Inflammatory macrophage (primary cell): Measurements from ENCODE around the gene SLX1B.
"Not testable (repeated sequence)": the region's sequence is repeated elsewhere in the genome, so short reads cannot be mapped to it uniquely, and the experiment has no call there.

Experiments used
- DNase-seq, 2 donors: peaks; one replicate each; pipeline ENCODE4 v3.0.0-alpha.2; 2020 to 2022
- total RNA-seq, 18 experiments: gene quantifications; one replicate each; lab custom pipeline; 2026; ENCODE audit warnings: mixed read lengths in 6 of 18, inconsistent platforms in 2 of 18; lab: John Stamatoyannopoulos, UW

Gene SLX1B
- total RNA-seq, result 0 reads per million in 18 experiments

DNA sequence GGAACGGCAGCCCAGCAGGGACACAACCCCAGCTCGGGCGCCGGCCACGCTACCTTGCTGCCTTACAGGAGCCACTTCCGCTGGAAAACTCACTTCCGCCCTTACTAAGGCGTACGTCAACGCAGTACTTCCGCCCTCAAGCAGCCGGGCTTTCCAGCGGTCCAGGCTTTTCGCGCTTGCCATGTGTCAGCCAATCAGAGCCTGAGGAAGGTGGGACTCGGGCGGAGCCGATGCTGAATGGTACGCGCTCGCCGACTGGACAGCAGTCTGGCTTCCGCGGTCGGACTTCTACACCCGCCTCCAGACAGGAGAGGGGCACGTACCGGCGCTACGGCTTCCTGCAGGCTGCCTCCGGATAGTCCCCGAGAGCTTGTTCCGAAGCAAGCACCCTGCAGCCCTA lies at the start of gene SLX1B, which contains the start of gene BOLA2:
Gene SLX1B (plus strand): TSS at position 265 of the 400 bp plus-strand sequence.
Gene BOLA2 (minus strand): TSS at position 83 of the 400 bp plus-strand sequence. CDS start 98 bp downstream, outside the sequence.
- not testable (repeated sequence) for DNase-seq

DNA sequence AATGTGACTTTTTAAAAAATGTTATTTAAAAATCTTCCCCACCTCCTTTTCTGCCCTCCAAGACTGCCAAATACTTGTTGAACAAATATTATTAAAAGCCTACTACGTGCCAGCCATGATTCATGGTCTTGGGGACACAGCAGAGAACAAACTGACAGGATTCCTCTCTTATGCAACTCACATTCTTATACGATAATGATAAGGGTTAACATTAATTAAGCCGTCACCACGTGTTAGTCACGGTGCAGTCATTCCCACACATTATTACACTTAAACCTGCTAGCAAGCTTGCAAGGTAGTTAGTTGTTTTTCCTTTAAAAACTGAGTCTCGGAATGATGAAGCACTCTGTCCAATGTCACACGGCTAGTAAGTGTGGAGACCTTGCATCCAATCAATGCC lies 49.1 kb upstream of the SLX1B start:
- not testable (repeated sequence) for DNase-seq

DNA sequence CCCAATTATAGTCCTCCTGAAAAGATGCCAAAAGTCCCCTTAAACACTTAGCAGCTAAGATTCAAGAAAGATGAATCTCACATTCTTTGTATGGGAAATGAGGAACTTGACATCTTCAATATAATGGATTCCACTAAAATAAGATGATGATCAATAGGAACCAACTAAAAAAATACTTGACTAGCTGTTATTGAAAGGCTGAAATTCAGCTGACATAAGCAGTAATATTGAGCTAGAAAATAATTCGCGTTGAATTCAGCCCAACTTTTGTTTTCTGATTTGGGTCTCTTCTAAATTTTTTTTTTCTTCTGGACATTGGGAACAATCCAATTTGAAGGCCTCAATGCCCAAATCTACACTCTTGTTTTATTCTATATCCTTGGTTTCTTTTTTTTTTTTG lies 30.7 kb upstream of the SLX1B start:
- not testable (repeated sequence) for DNase-seq

DNA sequence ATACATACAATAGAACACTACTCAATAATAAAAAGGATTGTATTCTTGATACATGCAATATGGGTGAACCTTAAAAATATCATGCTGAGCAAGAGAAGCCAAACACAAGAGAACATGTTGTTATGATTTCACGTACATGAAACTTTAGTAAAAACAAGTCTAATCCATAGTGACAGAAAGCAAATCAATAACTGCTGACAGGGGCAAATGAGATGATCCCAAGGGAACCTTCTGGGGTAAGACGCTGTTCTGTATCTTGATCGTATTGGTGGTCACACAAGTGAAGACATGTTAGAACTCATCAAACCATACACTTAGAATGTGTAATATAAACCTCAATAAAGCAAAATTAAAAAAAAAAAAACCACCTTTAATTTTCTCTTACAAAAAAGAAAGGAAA lies 28.9 kb upstream of the SLX1B start:
- DNase-seq, result not testable (repeated sequence)

DNA sequence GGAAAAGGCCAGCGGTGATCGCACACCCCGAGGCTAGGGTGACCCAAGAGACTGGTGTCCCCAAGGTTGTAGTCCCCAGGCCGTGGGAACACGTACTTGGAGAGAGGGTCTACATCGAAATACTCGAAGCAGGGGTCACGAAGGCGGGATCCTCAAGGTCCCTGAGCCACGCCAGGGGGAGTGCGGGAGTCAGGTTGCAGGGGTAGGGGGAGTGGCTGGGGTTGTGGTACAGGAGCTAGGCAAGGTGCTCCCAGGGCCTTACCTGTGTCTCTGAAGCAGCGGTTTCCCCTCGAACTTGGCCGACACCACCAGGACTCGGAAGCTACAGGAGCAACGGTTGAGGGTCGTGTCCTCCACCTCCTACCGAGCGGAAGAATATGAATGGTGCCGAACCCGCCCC lies 579 bp upstream of the SLX1B start:
- not testable (repeated sequence) for DNase-seq

DNA sequence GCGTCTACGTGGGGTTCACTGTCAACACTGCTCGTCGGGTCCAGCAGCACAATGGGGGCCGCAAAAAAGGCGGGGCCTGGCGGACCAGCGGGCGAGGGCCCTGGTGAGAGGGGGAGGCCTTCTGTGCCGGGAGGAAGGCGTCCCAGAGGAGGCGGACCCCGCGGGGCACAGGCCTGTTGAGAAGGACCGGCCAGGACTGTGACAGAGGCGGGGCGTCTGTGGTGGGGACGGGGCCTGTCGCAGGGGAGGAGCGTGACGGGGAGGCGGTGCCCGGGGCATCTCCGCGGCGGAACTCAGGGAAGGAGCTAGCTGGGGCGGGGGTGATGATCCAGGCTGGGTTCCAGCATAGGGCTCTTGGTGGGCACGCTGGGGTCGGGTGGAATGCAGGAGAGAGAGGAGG lies 495 bp downstream of the SLX1B start:
- DNase-seq, result not testable (repeated sequence)

DNA sequence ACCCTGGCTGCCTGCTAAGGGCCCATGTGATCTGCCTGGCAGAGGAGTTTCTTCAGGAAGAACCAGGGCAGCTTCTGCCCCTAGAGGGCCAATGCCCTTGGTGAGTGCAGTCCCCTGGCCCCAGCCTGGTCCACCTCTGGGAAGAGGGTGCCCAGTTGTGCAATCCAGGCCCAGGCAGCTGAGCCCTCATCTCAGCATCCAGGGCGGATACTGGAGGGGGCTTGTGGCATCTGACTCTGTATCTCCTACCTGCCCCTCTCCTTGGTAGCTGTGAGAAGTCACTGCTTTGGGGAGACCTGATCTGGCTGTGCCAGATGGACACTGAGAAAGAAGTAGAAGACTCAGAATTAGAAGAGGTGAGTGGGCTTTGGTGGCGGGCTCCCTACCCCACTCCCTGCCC lies 3.3 kb downstream of the SLX1B start:
- not testable (repeated sequence) for DNase-seq

DNA sequence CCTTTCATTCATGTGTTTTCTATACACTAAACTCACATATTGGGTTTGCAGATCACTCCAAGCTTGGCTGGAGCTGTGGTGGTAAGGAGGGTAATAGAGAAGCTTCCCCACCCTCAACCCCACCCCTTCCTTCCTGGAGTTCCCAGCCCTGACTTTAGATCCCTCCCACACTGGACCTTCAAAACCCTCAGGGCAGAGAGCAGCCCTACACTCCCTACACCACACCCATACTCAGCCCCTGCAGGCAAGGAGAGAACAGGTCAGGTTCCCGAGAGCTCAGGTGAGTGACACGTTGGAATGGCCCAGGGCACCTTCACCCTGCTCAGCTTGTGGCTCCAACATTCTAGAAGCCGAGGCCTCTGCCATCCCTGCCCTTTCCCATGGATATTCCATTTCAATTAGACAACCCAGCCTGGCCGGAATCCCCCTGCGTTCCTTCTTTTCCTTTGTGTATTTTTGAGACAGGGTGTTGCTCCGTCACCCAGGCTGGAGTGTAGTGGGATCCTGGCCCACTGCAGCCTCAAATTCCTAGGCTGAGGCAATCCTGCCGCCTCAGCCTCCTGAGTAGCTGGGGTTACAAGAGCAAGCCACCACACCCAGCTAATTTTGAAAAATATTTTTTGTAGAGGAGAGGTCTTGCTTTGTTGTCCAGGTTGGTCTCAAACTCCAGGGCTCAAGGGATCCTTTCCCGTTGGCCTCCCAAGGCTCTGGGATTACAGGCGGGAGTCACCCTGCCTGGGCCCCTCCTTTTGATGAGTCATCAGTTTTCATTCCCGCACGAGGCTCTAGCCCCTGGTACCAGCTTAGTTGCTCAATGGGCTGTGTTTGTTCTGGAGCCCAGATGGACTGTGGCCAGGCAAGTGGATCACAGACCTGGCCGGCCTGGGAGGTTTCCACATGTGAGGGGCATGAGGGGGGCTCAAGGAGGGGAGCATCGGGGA lies 5.6 kb downstream of the SLX1B start, which contains the start of gene SULT1A4:
Gene SULT1A4 (plus strand): TSS at position 208 of the 941 bp plus-strand sequence. CDS start 1,473 bp downstream, outside the sequence.
- not testable (repeated sequence) for DNase-seq

DNA sequence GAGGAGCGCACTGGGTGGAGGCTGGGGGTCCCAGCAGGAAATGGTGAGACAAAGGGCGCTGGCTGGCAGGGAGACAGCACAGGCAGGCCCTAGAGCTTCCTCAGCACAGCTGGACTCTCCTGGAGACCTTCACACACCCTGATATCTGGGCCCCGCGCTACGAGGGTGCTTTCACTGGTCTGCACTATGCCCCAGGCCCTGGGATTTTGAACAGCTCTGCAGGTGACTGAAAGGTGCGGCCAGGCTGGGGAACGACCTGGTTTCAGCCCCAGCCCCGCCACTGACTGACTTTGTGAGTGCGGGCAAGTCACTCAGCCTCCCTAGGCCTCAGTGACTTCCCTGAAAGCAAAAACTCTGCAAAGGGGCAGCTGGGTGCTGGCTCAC lies 6.3 kb downstream of the SLX1B start:
- DNase-seq, result not testable (repeated sequence)

DNA sequence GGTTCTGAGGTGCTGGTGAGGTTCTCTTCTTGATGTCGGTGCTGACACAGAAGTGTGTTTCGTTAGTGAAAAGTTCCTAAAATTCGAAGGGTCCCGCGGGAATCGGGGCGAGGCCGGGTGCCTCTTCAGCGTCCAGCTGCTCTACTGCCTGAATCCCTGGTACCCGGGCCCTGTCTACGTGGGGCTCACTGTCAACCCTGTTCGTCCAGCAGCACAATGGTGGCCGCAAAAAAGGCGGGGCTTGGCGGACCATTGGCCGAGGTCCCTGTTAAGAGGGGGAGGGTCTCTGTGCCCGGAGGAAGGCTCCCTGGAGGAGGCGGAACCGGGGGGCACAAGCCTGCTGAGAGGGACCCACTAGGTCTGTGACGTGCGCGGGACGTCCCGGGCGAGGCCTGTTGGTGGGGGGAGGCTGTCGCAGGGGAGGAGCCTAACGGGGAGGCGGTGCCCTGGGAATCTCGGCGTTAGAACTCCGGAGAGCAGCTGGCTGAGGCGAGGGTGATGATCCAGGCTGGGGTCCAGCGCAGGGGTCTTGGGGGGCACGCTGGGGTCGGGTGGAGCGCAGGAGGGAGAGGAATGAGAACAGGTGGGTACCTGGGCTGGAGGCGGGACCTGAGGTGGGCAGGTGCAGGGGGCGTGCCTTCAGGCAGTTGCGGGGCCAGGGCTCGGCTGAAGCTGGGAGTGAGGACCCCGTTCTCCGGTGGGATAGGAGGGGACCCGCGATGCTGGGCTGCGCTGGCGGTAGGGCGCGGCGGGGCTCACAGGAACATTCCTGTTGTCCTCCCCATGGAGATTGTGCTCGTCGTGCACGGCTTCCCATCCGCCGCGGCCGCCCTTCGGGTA lies 11.9 kb downstream of the SLX1B start:
- not testable (repeated sequence) for DNase-seq

DNA sequence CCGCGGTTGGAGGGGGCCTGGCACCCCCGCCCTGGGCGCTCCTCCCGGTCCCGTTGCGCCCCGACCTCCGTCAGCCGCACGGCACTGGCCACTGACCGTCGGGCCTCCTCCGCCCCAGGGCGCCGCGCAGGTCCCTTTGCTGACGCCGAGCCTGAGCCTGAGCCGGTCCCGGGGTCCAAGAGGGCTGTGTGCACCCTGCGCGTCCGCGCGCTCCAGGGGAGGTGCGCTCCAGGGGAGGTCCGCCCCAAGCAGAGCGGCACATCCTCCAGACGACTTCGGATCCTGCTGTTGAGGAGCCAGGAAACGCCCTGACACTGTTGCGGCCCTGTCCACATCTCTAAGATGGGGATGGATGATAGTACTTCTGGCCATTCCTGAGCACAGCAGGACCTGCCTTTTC lies 12.6 kb downstream of the SLX1B start:
- not testable (repeated sequence) for DNase-seq

DNA sequence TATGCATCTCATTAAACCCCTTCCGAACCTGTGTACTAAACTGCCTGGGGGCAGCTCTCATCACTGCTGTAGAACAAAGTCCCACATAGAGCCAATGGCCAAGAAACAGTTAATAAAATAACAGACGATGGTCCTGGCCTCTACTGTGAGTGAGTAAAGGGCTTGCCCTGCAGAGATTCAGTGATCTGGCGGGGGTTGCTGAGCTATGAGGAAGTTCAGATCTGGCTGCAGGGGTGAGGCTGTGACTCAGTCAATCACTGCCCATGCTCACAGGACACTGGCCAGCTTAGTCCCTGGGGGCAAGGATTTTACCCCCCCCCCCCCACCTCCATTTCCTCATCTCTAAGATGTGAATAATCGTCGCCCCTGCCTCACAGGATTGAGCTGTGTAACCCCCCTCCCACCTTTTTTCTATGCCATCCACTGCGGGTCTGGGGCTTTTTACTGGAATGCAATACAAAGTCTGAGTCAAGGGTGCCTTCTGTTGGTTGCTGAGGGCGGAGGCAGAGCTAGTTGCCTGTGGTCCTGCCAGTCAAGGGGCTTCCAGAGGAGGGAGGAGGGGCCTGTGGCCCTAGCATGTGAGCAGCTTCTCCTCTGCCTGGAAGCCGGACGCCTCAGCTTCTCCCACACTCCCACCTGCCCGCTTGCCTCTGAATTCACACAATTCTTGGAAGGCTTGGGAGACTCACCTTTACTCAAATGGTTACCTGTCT lies 13.5 kb downstream of the SLX1B start:
- DNase-seq, result not testable (repeated sequence)

DNA sequence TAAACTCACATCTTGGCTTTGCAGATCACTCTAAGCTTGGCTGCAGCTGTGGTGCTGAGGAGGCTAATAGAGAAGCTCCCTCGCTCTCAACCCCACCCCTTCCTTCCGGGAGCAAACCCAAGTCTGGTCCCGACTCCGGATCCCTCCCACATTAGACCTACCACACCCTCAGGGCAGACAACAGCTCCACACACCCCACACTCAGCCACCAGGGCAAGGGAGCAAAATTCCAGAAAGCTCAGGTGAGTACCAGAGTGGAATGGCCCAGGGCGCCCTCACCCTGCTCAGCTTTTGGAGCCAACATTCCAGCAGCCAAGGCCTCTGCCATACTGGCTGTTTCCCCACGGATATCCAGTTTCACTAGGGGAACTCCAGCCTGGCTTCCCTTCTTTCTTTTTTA lies 15.3 kb downstream of the SLX1B start:
- DNase-seq, result not testable (repeated sequence)

DNA sequence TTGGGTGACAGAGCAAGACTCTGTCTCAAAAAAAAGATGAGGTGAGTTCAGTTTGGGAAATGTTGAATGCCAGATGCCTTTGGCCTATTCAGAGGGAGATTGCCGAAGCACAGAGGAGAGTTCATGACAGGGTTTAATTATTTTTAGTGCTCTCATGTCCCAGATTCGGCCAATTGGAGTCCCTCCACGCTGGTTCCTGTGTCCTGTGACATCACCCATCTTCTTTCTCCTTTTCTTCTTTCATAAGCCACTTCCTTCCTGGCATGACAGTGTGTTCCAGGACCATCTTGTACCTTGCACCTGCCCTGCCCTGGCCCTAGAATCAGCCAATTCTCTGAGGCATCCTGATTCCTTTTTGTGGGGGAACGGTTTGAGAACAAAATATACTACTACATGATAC lies 17.7 kb downstream of the SLX1B start:
- not testable (repeated sequence) for DNase-seq

DNA sequence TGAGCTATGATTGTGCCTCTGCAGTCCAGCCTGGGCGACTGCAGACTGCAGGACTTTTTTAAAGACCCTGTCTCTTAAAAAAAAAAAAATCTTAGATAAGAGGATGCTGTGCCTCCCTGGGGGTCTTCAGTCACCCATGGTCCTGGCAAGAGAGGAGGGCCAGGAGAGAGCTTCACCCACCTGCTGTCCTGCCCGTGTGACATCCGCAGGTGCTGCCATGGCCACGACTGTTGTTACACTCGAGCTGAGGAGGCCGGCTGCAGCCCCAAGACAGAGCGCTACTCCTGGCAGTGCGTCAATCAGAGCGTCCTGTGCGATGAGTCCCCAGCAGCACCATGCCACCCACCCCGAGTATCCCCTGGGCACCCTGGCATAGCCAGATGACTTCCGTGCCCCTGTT lies 27.9 kb downstream of the SLX1B start:
- not testable (repeated sequence) for DNase-seq

DNA sequence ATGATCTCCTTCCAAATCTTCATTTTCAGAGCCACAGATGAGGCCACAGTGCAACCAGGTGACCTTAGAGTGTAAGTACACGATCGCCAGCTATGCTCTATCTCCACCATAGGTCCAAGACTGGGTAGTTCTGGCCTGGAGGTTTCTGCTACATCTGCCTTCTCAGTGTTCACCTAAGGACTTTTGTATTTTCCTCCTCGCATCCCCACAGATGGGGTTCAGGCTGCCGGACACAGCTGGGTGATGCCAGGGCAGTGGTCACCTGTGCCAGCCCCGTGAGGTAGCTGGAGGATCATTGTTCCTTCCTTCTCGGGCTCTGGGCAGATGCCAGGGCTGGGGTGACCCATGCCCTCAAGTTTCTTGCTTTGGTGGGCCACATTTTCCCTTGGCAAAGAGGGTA lies 52.0 kb downstream of the SLX1B start, which contains the start of gene NPIPB12:
Gene NPIPB12 (minus strand): TSS at position 101 of the 400 bp plus-strand sequence.
- not testable (repeated sequence) for DNase-seq
